Measurements from ENCODE around the gene OGDHL. TPM values are rescaled to one million over a fixed set of nuclear protein-coding genes. Genes with fewer than 3 reads are reported as not detected.

Gene OGDHL
- total and polyA plus RNA-seq, 3 donors from 2014 or later, result 6.4 to 16.6 (median 10.7) TPM

DNA sequence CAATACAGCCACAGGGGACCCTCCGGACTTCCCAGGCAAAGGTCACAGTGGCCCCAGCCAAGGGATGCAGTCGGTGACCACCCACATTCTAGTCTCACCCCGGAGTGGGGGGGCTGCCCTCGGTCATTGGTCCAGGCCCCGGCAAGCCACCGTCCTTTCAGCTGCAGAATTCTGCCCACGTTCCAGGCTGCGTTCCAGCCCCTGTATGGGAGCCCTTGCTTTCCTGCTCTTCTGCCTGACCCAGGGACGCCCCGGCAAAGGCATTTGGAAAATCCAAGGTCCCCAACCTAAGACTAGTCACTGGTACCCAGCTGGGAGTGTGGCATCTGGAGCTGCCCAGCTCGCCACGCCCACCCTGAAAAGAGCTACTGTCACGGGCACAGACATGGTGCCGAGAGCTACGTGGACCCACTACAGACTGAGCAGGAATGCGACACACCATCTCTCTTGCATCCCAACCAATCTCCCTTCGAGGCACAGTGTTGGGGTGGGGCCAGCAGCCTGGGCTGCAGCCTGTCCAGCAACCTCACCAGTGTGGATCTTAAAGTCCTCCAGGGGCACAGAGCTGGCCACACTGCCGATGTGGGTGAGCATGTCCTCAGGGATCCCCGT lies 18.6 kb downstream of the OGDHL start:
- Histone ChIP-seq H3K4me3 (no peak overlapping the region), H3K27me3 (no peaks in the 10 kb centered on the region), H3K36me3 (ENCODE audit: low read depth, missing control alignments) (no peaks in the 10 kb centered on the region), H3K27ac (no peak overlapping the region), H3K9me3 (no peaks in the 10 kb centered on the region), H3K4me1 (no peaks in the 10 kb centered on the region)
- 85 to 88% methylated on average over 11 to 17 of the region's 19 CpGs for WGBS, 2 donors
- TF ChIP-seq, protein P1, sequence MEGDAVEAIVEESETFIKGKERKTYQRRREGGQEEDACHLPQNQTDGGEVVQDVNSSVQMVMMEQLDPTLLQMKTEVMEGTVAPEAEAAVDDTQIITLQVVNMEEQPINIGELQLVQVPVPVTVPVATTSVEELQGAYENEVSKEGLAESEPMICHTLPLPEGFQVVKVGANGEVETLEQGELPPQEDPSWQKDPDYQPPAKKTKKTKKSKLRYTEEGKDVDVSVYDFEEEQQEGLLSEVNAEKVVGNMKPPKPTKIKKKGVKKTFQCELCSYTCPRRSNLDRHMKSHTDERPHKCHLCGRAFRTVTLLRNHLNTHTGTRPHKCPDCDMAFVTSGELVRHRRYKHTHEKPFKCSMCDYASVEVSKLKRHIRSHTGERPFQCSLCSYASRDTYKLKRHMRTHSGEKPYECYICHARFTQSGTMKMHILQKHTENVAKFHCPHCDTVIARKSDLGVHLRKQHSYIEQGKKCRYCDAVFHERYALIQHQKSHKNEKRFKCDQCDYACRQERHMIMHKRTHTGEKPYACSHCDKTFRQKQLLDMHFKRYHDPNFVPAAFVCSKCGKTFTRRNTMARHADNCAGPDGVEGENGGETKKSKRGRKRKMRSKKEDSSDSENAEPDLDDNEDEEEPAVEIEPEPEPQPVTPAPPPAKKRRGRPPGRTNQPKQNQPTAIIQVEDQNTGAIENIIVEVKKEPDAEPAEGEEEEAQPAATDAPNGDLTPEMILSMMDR (IDR thresholded peaks at IDR 0.05), result no peak
- TF ChIP-seq POLR2A (IDR thresholded peaks at IDR 0.05), result no peak
- DNase-seq, result no peak
- intact Hi-C loops (cut with DNase I; ENCODE audit: low total_unique reads), result no loop called here

DNA sequence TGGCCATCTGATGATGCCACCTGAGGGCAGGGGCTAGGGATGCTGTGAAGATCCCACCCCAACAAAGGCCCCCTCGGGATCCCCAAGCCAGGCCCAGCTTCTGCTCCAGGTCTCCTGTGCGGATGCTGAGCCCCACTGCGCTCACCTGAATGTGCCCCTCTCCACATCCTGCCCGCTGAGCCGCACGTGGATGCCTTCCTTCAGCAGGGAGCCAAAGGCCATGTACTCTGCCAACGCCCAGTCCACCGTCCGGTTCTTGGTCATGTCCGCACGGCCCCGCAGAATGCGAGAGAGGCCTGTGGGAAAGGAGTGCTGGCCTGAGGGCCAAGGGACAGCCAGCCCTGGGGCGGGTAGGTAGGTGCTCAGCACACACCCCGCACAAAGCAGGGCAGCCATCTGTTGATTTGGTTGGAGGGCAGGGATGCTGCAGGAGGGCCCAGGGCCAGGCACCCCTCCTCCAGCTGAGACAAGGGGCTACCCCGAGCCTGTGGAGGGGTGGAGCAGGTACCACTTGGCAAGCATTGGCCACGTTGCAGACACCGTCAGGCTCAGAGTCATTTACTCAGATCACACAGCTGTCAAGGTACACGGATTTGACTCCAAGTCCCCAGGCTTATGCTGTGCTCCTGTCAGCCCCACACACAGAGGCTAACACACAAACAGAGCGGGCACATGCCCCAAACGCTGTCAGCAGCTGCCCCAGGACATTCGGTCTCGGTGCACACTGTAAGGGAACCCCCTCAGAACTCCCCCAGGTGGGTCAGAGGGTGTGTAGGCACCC lies 19.2 kb downstream of the OGDHL start:
- Histone ChIP-seq H3K9me3 (no peaks in the 10 kb centered on the region), H3K27me3 (no peaks in the 10 kb centered on the region), H3K4me1 (no peaks in the 10 kb centered on the region), H3K36me3 (ENCODE audit: low read depth, missing control alignments) (no peaks in the 10 kb centered on the region), H3K4me3 (no peak overlapping the region), H3K27ac (no peak overlapping the region)
- TF ChIP-seq, protein P1 (IDR thresholded peaks at IDR 0.05), result no peak
- no peak for TF ChIP-seq POLR2A (IDR thresholded peaks at IDR 0.05)
- intact Hi-C loops (cut with DNase I; ENCODE audit: low total_unique reads), result no loop called here
- DNase-seq, result no peak
- WGBS, 2 donors, result 89 to 91% methylated on average over 15 to 23 of the region's 23 CpGs

GRCh38 chr10:49741108-49741995 lies 20.8 kb downstream of the OGDHL start:
- H3K27ac ChIP-seq, result no peak overlapping the region
- intact Hi-C loops (cut with DNase I; ENCODE audit: low total_unique reads), result no loop called here
- 73% methylated on average over 6 to 7 of the region's 7 CpGs for WGBS, 2 donors
- H3K27me3 ChIP-seq, result no peaks in the 10 kb centered on the region
- TF ChIP-seq POLR2A (IDR thresholded peaks at IDR 0.05), result no peak
- TF ChIP-seq, protein P1 (IDR thresholded peaks at IDR 0.05), result no peak
- no peak overlapping the region for H3K4me3 ChIP-seq
- no peaks in the 10 kb centered on the region for H3K9me3 ChIP-seq
- no peak for DNase-seq
- H3K36me3 ChIP-seq (ENCODE audit: low read depth, missing control alignments), result no peaks in the 10 kb centered on the region
- no peaks in the 10 kb centered on the region for H3K4me1 ChIP-seq

GRCh38 chr10:49740346-49741107 lies 21.6 kb downstream of the OGDHL start:
- no peaks in the 10 kb centered on the region for H3K27me3 ChIP-seq
- no peak overlapping the region for H3K27ac ChIP-seq
- H3K9me3 ChIP-seq, result no peaks in the 10 kb centered on the region
- no peaks in the 10 kb centered on the region for H3K36me3 ChIP-seq (ENCODE audit: low read depth, missing control alignments)
- 89 to 92% methylated on average over 8 to 16 of the region's 16 CpGs for WGBS, 2 donors
- H3K4me1 ChIP-seq, result no peaks in the 10 kb centered on the region
- no peak for DNase-seq
- no peak overlapping the region for H3K4me3 ChIP-seq
- intact Hi-C loops (cut with DNase I; ENCODE audit: low total_unique reads), result no loop called here
- TF ChIP-seq, protein P1 (IDR thresholded peaks at IDR 0.05), result no peak
- TF ChIP-seq POLR2A (IDR thresholded peaks at IDR 0.05), result no peak
